ENCODE results near the gene RIPOR3. TPM values are rescaled to one million over a fixed set of nuclear protein-coding genes. Genes with fewer than 3 reads are reported as not detected.
A peak's percentile ranks its signal among the peaks of the same experiment; 100 is the strongest.

RIPOR3 gene, protein sequence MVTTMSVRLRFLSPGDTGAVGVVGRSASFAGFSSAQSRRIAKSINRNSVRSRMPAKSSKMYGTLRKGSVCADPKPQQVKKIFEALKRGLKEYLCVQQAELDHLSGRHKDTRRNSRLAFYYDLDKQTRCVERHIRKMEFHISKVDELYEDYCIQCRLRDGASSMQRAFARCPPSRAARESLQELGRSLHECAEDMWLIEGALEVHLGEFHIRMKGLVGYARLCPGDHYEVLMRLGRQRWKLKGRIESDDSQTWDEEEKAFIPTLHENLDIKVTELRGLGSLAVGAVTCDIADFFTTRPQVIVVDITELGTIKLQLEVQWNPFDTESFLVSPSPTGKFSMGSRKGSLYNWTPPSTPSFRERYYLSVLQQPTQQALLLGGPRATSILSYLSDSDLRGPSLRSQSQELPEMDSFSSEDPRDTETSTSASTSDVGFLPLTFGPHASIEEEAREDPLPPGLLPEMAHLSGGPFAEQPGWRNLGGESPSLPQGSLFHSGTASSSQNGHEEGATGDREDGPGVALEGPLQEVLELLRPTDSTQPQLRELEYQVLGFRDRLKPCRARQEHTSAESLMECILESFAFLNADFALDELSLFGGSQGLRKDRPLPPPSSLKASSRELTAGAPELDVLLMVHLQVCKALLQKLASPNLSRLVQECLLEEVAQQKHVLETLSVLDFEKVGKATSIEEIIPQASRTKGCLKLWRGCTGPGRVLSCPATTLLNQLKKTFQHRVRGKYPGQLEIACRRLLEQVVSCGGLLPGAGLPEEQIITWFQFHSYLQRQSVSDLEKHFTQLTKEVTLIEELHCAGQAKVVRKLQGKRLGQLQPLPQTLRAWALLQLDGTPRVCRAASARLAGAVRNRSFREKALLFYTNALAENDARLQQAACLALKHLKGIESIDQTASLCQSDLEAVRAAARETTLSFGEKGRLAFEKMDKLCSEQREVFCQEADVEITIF
- polyA plus RNA-seq (2011; rRNA removed) (11.5 and 15.2 TPM in 2 replicates), polyA minus RNA-seq (2011; rRNA and poly(A)+ RNA removed) (10.5 and 15.1 TPM in 2 replicates)

- no peak for DNase-seq (ENCODE audit: low read depth, low spot score)
- Histone ChIP-seq H3K27ac (ENCODE audit: low read depth, low read length) (peak within 1 kb of the TSS; percentile 34), H3K27me3 (ENCODE audit: control insufficient read depth, insufficient read depth, low read length) (no peaks in the 10 kb centered on the region), H3K9me3 (ENCODE audit: control insufficient read depth, insufficient read depth, low read length) (no peaks in the 10 kb centered on the region; the same call in 1 of the 2 replicates), H3K4me3 (ENCODE audit: low read depth, low read length) (peak within 1 kb of the TSS; percentile 69)
- POLR2A ChIA-PET = interaction anchor here (0.5 to 0.8 kb wide), 5 partner anchors 26 to 263 kb away, joined by 3 to 5 read pairs (median 4); no protein-coding TSS in a partner anchor
- no peak for TF ChIP-seq CTCF (IDR thresholded peaks at IDR 0.05; ENCODE audit: low read depth, low read length)
- CTCF ChIA-PET = no interaction called here
These were observed at the start of gene RIPOR3 for GRCh38 chr20:50690650-50691572. Gene RIPOR3 (minus strand): TSS chr20:50691542. CDS start chr20:50691128, 414 bp downstream.

DNA sequence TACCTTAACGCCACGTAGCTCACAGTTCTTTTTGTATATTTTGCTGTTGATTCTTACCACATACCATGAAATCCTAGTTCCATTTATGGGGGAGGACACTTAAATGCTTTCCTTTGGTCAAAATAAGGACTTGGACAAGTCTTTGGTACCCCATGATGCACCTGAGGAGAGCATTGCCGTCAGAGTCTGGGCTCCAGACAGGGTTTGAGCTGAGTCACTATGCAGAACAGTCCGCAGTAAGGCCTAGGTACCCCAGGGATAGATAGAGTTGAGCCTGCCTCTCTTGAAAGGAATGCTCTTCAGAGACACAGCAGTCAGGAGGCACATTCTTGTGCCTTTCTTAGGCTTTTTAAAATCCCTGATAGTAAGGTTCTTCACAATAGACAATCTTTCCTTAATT, 46.0 kb upstream of the RIPOR3 start:
- H3K4me3 ChIP-seq (ENCODE audit: low read depth, low read length) = no peak overlapping the region
- ChIA-PET POLR2A (no interaction called here), CTCF (interaction anchor here (3.3 kb wide), 1 partner anchor 12 kb away, joined by 20 read pairs; no protein-coding TSS in a partner anchor)
- TF ChIP-seq CTCF (IDR thresholded peaks at IDR 0.05; ENCODE audit: low read depth, low read length) = no peak
- H3K27me3 ChIP-seq (ENCODE audit: control insufficient read depth, insufficient read depth, low read length) = peaks cover under 1% of the 10 kb centered on the region
- H3K27ac ChIP-seq (ENCODE audit: low read depth, low read length) = no peak overlapping the region
- no peaks in the 10 kb centered on the region for H3K9me3 ChIP-seq (ENCODE audit: control insufficient read depth, insufficient read depth, low read length)
- DNase-seq (ENCODE audit: low read depth, low spot score) = no peak

GRCh38 chr20:50735813-50736212, 44.5 kb upstream of the RIPOR3 start:
- peaks cover 2% of the 10 kb centered on the region for H3K27me3 ChIP-seq (ENCODE audit: control insufficient read depth, insufficient read depth, low read length)
- CTCF ChIA-PET = no interaction called here
- POLR2A ChIA-PET = no interaction called here
- no peak overlapping the region for H3K4me3 ChIP-seq (ENCODE audit: low read depth, low read length)
- H3K27ac ChIP-seq (ENCODE audit: low read depth, low read length) = no peak overlapping the region
- TF ChIP-seq CTCF (IDR thresholded peaks at IDR 0.05; ENCODE audit: low read depth, low read length) = no peak
- no peak for DNase-seq (ENCODE audit: low read depth, low spot score)
- H3K9me3 ChIP-seq (ENCODE audit: control insufficient read depth, insufficient read depth, low read length) = no peaks in the 10 kb centered on the region

- ChIA-PET POLR2A (no interaction called here), CTCF (interaction anchor here (1.0 to 2.7 kb wide), 2 partner anchors 10 to 14 kb away, joined by 3 to 18 read pairs; no protein-coding TSS in a partner anchor)
- H3K27me3 ChIP-seq (ENCODE audit: control insufficient read depth, insufficient read depth, low read length) = peaks cover 2% of the 10 kb centered on the region
- H3K9me3 ChIP-seq (ENCODE audit: control insufficient read depth, insufficient read depth, low read length) = no peaks in the 10 kb centered on the region
- TF ChIP-seq CTCF (IDR thresholded peaks at IDR 0.05; ENCODE audit: low read depth, low read length) = no peak
- DNase-seq (ENCODE audit: low read depth, low spot score) = no peak
- no peak overlapping the region for H3K4me3 ChIP-seq (ENCODE audit: low read depth, low read length)
- no peak overlapping the region for H3K27ac ChIP-seq (ENCODE audit: low read depth, low read length)
These were observed 43.7 kb upstream of the RIPOR3 start for GRCh38 chr20:50734730-50735679.

Measured in AG04450 (cell line).